Thoracic aorta (tissue), 2 donors: Measurements from ENCODE around the gene HS6ST3. TPM values are rescaled to one million over a fixed set of nuclear protein-coding genes. Genes with fewer than 3 reads are reported as not detected.
"Not testable (repeated sequence)": the region's sequence is repeated elsewhere in the genome, so short reads cannot be mapped to it uniquely, and the experiment has no call there.

Experiments used
- ATAC-seq: fragments of 150-250 bp; one replicate; pipeline ENCODE4 v1.8.0; 2017; ENCODE audit warnings: low read depth; ENCODE audit not compliant: insufficient number of reproducible peaks, low FRiP score
- DNase-seq: peaks from one replicate; pipeline ENCODE4 v3.0.0-alpha.2; 2020; ENCODE audit warnings: low spot score
- H3K27ac ChIP-seq, 2 donors: fragments of 200-600 bp; sonication (generic); 1 replicate in 1 of 2; 2 replicates in 1 of 2; pipeline ENCODE4 v1.5.1; 2016; ENCODE audit warnings: mild to moderate bottlenecking in 2 of 2, moderate library complexity in 2 of 2
- H3K27me3 ChIP-seq: fragments of 200-600 bp; sonication (generic); replicated peaks from 2 replicates; pipeline ENCODE4 v1.6.0; 2016; ENCODE audit warnings: mild to moderate bottlenecking; ENCODE audit not compliant: insufficient read depth
- H3K36me3 ChIP-seq: fragments of 200-600 bp; sonication (generic); one replicate; pipeline ENCODE4 v1.5.1; 2016
- H3K4me1 ChIP-seq, 2 donors: fragments of 200-600 bp; sonication (generic); 1 replicate in 1 of 2; 2 replicates in 1 of 2; pipeline versions ENCODE4 v1.5.1 to v1.6.0; 2016; ENCODE audit warnings: low read depth in 2 of 2, mild to moderate bottlenecking in 1 of 2; ENCODE audit not compliant: control insufficient read depth in 1 of 2
- H3K4me3 ChIP-seq: fragments of 200-600 bp; sonication (generic); 2 replicates; pipeline ENCODE4 v1.5.1; 2016; ENCODE audit warnings: mild to moderate bottlenecking
- H3K9me3 ChIP-seq: fragments of 200-600 bp; sonication (generic); 2 replicates; pipeline ENCODE4 v1.5.1; 2016
- total RNA-seq, 2 donors: library from RNA; depleted of rRNA; stranded (reverse); fragments of >200 nt; gene quantifications; one replicate each; pipeline versions ENCODE4 v1.1.0 to v1.2.3, GENCODE V29; 2016
- TF ChIP-seq, protein P1 (sequence below): fragments of 200-600 bp; sonication (generic); IDR thresholded peaks from one replicate; pipeline ENCODE4 v1.5.1; 2019; ENCODE audit warnings: antibody characterized with exemption

Gene HS6ST3
- total RNA-seq, 2 donors from 2014 or later = 1.1 to 1.8 TPM

DNA sequence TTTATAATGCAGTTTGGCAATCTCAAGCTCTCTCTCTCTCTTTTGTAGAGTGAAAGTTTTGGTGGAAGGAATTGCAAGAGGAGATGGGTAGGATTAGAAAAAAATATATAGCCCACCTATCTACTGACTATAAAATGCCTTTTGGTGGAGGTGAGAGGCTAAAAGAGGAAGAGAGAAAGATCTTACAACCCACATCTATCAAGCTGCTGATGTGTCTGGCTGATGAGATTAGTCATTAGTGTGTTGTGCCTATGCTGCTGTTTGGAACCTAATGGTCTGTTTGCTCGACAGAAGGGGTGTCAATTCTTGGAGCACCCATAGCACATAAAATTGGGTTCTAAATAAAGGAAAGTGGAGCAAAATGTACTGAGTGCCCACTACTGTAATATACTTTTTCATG, 411.0 kb downstream of the HS6ST3 start:
- H3K4me3 ChIP-seq = no peak overlapping the region
- TF ChIP-seq, protein P1, sequence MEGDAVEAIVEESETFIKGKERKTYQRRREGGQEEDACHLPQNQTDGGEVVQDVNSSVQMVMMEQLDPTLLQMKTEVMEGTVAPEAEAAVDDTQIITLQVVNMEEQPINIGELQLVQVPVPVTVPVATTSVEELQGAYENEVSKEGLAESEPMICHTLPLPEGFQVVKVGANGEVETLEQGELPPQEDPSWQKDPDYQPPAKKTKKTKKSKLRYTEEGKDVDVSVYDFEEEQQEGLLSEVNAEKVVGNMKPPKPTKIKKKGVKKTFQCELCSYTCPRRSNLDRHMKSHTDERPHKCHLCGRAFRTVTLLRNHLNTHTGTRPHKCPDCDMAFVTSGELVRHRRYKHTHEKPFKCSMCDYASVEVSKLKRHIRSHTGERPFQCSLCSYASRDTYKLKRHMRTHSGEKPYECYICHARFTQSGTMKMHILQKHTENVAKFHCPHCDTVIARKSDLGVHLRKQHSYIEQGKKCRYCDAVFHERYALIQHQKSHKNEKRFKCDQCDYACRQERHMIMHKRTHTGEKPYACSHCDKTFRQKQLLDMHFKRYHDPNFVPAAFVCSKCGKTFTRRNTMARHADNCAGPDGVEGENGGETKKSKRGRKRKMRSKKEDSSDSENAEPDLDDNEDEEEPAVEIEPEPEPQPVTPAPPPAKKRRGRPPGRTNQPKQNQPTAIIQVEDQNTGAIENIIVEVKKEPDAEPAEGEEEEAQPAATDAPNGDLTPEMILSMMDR = no peak
- no peaks in the 10 kb centered on the region for H3K4me1 ChIP-seq
- ATAC-seq (no peak), DNase-seq (no peak)
- H3K9me3 ChIP-seq = no peaks in the 10 kb centered on the region
- H3K27ac ChIP-seq = no peak overlapping the region
- H3K27me3 ChIP-seq = no peaks in the 10 kb centered on the region
- H3K36me3 ChIP-seq = no peaks in the 10 kb centered on the region

DNA sequence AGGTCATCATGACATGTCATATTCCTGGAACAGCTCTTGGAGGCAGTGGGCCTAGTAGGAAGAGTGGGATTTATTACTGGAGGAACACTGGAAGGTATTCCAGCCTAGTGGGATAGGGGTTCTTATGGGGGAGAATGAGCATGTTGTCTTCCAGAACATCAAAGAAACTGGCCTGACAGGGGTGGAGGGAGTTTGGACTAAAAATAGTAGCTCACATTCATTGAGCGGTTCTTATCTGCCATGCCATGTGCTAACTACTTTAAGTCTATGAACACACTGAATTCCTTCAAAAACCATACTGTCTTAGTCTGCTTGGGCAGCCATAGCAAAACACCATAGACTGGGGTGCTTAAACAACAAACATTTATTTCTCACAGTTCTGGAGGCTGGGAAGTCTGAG, 413.6 kb downstream of the HS6ST3 start:
- Histone ChIP-seq H3K36me3 (no peaks in the 10 kb centered on the region), H3K9me3 (no peaks in the 10 kb centered on the region), H3K27me3 (no peaks in the 10 kb centered on the region), H3K4me3 (no peak overlapping the region), H3K4me1 (no peaks in the 10 kb centered on the region), H3K27ac (no peak overlapping the region)
- TF ChIP-seq, protein P1 = no peak
- no peak for DNase-seq
- ATAC-seq = no peak

DNA sequence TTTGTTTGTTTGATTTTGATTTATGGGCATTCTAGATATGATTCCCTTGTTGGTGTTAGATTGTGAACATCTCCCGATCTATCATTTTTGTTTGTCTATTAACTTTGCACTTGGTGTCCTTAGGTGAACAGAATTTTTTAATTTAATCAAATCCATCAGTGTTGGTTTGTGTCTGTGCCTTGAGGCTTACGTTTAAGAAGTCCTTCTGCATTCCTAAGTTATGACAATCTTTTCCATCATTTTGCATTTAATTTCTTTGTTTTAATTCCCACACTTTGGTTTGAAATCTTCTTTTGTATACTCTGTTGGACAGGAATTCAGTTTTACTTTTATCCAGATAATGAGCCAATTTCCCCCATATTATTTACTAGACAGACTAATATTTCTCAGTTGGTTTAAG, 421.7 kb downstream of the HS6ST3 start:
- H3K4me1 ChIP-seq = no peaks in the 10 kb centered on the region
- no peak overlapping the region for H3K4me3 ChIP-seq
- no peak for DNase-seq
- TF ChIP-seq, protein P1 = no peak
- no peaks in the 10 kb centered on the region for H3K9me3 ChIP-seq
- no peaks in the 10 kb centered on the region for H3K36me3 ChIP-seq
- no peaks in the 10 kb centered on the region for H3K27me3 ChIP-seq
- no peak overlapping the region for H3K27ac ChIP-seq
- ATAC-seq = no peak

GRCh38 chr13:96519380-96519779, 429.5 kb downstream of the HS6ST3 start:
- no peaks in the 10 kb centered on the region for H3K4me1 ChIP-seq
- no peaks in the 10 kb centered on the region for H3K27me3 ChIP-seq
- no peak overlapping the region for H3K4me3 ChIP-seq
- TF ChIP-seq, protein P1 = no peak
- no peak overlapping the region for H3K27ac ChIP-seq
- no peaks in the 10 kb centered on the region for H3K9me3 ChIP-seq
- ATAC-seq (no peak), DNase-seq (no peak)
- H3K36me3 ChIP-seq = no peaks in the 10 kb centered on the region

- H3K27me3 ChIP-seq, H3K9me3 ChIP-seq, H3K4me3 ChIP-seq, H3K36me3 ChIP-seq, DNase-seq, ATAC-seq, H3K27ac ChIP-seq, H3K4me1 ChIP-seq: not testable (repeated sequence)
Measured at GRCh38 chr13:96524398-96525020, 434.6 kb downstream of the HS6ST3 start.

- TF ChIP-seq, protein P1 = no peak
- Histone ChIP-seq H3K36me3 (no peaks in the 10 kb centered on the region), H3K9me3 (no peaks in the 10 kb centered on the region), H3K27me3 (no peaks in the 10 kb centered on the region), H3K4me1 (no peaks in the 10 kb centered on the region), H3K4me3 (no peak overlapping the region), H3K27ac (no peak overlapping the region)
- no peak for DNase-seq
- ATAC-seq = no peak
Measured at GRCh38 chr13:96525715-96526114, 435.8 kb downstream of the HS6ST3 start.
